Glutamatergic neuron (in vitro differentiated cells): ENCODE data around the gene PRL. TPM values are rescaled to one million over a fixed set of nuclear protein-coding genes. Genes with fewer than 3 reads are reported as not detected.

Experiments used
- DNase-seq: peaks from one replicate; pipeline ENCODE4 v3.0.0; 2022
- H3K27ac Mint-ChIP-seq: one replicate; pipeline ENCODE4 v1.8.0; 2020; ENCODE audit warnings: mild to moderate bottlenecking, mixed read lengths, inconsistent platforms; ENCODE audit not compliant: unreplicated experiment
- H3K27me3 Mint-ChIP-seq: one replicate; pipeline ENCODE4 v1.8.0; 2020; ENCODE audit warnings: mild to moderate bottlenecking, moderate library complexity, mixed read lengths, inconsistent platforms; ENCODE audit not compliant: unreplicated experiment
- H3K36me3 Mint-ChIP-seq: one replicate; pipeline ENCODE4 v1.8.0; 2020; ENCODE audit warnings: mild to moderate bottlenecking, mixed read lengths, inconsistent platforms; ENCODE audit not compliant: unreplicated experiment
- H3K4me1 Mint-ChIP-seq: one replicate; pipeline ENCODE4 v1.8.0; 2020; ENCODE audit warnings: mild to moderate bottlenecking, low read depth, mixed read lengths, inconsistent platforms; ENCODE audit not compliant: unreplicated experiment
- H3K4me3 Mint-ChIP-seq: one replicate; pipeline ENCODE4 v1.8.0; 2020; ENCODE audit warnings: mild to moderate bottlenecking, mixed read lengths, inconsistent platforms; ENCODE audit not compliant: unreplicated experiment
- H3K9me3 Mint-ChIP-seq: one replicate; pipeline ENCODE4 v1.8.0; 2020; ENCODE audit warnings: mild to moderate bottlenecking, moderate library complexity, mixed read lengths, inconsistent platforms; ENCODE audit not compliant: unreplicated experiment
- total RNA-seq: library from RNA; stranded (reverse); fragmentation: NEBNext Ultra II Directional; extraction: Animal tissue kit (Norgen Biotek cat#: 25700); gene quantifications from one replicate; pipeline ENCODE4 v1.2.1, GENCODE V29; 2021; ENCODE audit not compliant: unreplicated experiment
- TF ChIP-seq, protein P1 (sequence below): fragments of 200-600 bp; sonication (generic); IDR thresholded peaks from one replicate; pipeline ENCODE4 v1.5.0; 2021; ENCODE audit not compliant: partially characterized antibody, unreplicated experiment

Gene PRL
- total RNA-seq, 1 donor from 2014 or later: not detected

- Mint-ChIP-seq H3K4me3 (no peak overlapping the region), H3K27ac (no peak overlapping the region), H3K27me3 (peaks cover 6% of the 10 kb centered on the region), H3K9me3 (peaks cover 8% of the 10 kb centered on the region), H3K36me3 (peaks cover 19% of the 10 kb centered on the region), H3K4me1 (no peaks in the 10 kb centered on the region)
- no peak for DNase-seq
- TF ChIP-seq, protein P1, sequence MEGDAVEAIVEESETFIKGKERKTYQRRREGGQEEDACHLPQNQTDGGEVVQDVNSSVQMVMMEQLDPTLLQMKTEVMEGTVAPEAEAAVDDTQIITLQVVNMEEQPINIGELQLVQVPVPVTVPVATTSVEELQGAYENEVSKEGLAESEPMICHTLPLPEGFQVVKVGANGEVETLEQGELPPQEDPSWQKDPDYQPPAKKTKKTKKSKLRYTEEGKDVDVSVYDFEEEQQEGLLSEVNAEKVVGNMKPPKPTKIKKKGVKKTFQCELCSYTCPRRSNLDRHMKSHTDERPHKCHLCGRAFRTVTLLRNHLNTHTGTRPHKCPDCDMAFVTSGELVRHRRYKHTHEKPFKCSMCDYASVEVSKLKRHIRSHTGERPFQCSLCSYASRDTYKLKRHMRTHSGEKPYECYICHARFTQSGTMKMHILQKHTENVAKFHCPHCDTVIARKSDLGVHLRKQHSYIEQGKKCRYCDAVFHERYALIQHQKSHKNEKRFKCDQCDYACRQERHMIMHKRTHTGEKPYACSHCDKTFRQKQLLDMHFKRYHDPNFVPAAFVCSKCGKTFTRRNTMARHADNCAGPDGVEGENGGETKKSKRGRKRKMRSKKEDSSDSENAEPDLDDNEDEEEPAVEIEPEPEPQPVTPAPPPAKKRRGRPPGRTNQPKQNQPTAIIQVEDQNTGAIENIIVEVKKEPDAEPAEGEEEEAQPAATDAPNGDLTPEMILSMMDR: no peak
Measured at GRCh38 chr6:22313796-22314195, 17.0 kb upstream of the PRL start.

- DNase-seq: no peak
- TF ChIP-seq, protein P1: no peak
Measured at GRCh38 chr6:22308939-22309338, 12.1 kb upstream of the PRL start.

DNA sequence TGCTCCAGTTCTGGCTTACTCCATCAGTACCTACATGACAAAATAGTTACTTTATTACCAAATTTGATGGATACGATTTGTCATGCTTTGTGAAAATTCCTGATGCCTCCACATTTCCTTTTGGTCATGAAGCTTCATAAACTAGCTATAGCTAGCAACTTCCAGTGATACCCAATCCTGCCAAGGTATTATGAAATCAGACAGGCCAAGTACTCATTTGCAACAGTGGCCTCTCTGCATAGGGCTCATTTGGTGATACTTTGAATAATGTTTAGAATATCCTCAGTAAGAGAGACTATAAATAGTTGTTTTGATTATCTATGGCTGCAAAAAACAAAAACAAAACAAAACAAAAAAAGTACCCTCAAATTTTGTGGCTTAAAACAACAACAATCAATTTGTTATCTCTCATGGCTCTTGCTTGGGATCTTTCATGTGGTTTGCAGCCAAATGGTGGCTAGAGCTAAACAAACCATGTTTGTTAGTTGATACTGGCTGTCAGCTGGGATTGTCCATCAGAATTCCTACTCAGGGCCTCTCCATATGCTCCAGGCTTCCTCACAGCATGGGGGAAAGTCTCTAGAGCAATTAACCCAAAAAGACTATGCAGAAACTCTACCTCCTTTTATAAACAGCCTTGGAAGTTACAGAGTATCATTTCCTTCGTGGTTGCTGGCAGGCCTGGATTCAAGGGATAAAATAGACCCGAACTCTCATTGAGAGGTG is 10.1 kb upstream of the PRL start:
- Mint-ChIP-seq H3K36me3 (peaks cover 17% of the 10 kb centered on the region), H3K9me3 (peaks cover 1% of the 10 kb centered on the region), H3K27me3 (no peaks in the 10 kb centered on the region), H3K27ac (no peak overlapping the region), H3K4me3 (no peak overlapping the region), H3K4me1 (peaks cover 5% of the 10 kb centered on the region)
- DNase-seq: no peak
- TF ChIP-seq, protein P1: no peak

More at GRCh38 chr6:22308939-22309338, 12.1 kb upstream of the PRL start:
- Mint-ChIP-seq H3K27ac (no peak overlapping the region), H3K9me3 (peaks cover 3% of the 10 kb centered on the region), H3K4me3 (no peak overlapping the region), H3K36me3 (peaks cover 19% of the 10 kb centered on the region), H3K4me1 (peaks cover 5% of the 10 kb centered on the region), H3K27me3 (peaks cover 2% of the 10 kb centered on the region)

DNA sequence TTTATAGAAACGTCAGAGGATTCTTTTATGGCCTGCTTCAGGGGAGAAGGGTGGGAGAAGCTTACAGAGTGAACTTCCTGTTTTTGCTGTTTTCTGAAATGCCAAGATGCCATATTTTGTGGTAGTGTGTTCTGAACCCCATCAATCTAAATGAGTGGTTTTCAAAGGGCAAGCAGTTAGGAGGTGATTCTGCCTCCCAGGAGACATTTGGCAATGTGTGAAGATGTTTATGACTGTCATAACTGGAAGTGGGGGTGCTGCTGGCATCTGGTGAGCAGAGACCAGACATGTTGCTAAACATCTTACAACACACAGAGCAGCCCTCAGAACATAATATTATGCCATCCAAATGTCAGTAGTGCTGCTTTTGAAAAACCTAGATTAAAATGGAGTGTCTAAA is 6.0 kb upstream of the PRL start:
- no peaks in the 10 kb centered on the region for H3K9me3 Mint-ChIP-seq
- no peaks in the 10 kb centered on the region for H3K36me3 Mint-ChIP-seq
- H3K4me1 Mint-ChIP-seq: peaks cover 7% of the 10 kb centered on the region
- H3K27me3 Mint-ChIP-seq: no peaks in the 10 kb centered on the region
- no peak for DNase-seq
- H3K27ac Mint-ChIP-seq: no peak overlapping the region
- TF ChIP-seq, protein P1: no peak
- H3K4me3 Mint-ChIP-seq: no peak overlapping the region

DNA sequence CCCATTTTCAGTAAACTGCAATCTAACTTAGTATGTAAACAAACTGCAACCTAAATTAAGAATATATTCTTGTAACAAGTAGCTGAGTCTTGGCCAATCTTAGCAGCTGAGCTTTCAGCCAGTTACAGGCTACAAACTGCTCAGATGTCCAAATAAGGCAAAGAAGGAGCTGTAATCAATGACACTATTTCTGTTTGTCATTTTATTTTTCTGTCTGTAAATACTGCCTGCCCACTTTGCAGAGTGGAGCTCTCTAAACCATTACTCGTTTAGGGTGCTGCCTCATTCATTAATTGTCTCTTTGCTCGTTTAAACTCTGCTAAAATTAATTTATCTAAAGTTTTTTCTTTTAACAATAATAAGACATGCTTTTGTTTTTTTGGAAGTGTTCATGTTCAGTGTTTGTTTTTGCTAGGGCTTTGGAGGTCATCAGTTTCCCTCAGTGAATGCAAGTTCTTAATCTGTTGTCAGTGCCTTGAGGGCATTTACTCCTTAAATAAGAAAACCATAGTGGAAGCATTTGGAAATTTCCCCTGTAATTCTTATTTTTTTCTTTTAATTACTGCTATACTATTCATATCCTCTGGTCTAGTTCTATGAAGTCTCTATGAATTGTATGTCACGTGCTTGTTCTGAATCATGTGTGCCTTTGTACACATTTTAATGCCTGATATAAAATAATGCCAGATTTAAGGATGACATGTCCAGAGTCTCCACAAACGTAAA is 3.6 kb upstream of the PRL start:
- H3K27ac Mint-ChIP-seq: no peak overlapping the region

More for the DNA sequence above, 3.6 kb upstream of the PRL start:
- no peak for DNase-seq
- H3K9me3 Mint-ChIP-seq: no peaks in the 10 kb centered on the region
- H3K36me3 Mint-ChIP-seq: no peaks in the 10 kb centered on the region
- no peaks in the 10 kb centered on the region for H3K27me3 Mint-ChIP-seq
- TF ChIP-seq, protein P1: no peak
- peaks cover 3% of the 10 kb centered on the region for H3K4me1 Mint-ChIP-seq
- no peak overlapping the region for H3K4me3 Mint-ChIP-seq
